NB4 (cell line): ENCODE measurements around the gene CCDC51.

ENCODE experiments used
- MAX ChIP-seq: IDR thresholded peaks from 2 replicates; pipeline ENCODE4 v1.6.1; 2011; ENCODE audit warnings: low read depth, low read length
- MYC ChIP-seq: IDR thresholded peaks from 2 replicates; pipeline ENCODE4 v1.6.1; 2011; ENCODE audit warnings: low read depth, low read length
- POLR2A ChIP-seq: IDR thresholded peaks from 2 replicates; pipeline ENCODE4 v1.6.1; 2011; ENCODE audit warnings: mild to moderate bottlenecking; ENCODE audit not compliant: insufficient read length; ENCODE audit errors: extremely low read depth
- TF ChIP-seq, protein P1 (sequence below): IDR thresholded peaks from one replicate; pipeline ENCODE4 v1.5.1; 2012; ENCODE audit warnings: low read depth, low read length

DNA sequence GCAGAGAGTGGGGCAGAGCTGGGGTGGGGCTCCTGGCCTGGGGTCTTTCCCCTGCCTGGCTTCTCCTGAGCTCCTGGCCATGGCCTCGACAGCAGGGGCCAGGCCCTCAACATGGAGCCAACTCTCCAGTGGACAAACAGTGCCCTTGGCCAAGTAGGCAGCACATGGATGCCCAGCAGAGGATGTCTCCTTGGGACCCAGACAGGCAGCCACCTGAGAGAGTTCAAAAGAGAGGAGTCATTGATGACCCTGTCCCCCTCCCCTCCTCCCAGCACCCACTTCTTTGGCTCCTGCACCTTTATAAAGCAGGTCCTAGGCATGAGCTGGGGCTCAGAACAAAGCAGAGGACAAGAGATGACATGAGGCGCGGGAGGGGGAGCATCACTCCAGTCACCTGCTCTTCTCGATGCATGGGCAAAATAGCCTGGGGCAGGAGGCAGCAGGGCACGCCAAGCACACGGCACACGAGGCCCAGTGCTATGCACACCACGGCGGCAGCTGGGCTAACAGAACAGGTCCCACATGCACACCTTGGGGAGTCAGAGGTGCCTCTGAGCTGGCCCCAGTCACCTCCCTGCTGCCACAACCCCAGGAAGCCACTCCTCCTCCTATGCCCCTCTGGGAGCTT lies 36.6 kb upstream of the CCDC51 start:
- TF ChIP-seq, protein P1, sequence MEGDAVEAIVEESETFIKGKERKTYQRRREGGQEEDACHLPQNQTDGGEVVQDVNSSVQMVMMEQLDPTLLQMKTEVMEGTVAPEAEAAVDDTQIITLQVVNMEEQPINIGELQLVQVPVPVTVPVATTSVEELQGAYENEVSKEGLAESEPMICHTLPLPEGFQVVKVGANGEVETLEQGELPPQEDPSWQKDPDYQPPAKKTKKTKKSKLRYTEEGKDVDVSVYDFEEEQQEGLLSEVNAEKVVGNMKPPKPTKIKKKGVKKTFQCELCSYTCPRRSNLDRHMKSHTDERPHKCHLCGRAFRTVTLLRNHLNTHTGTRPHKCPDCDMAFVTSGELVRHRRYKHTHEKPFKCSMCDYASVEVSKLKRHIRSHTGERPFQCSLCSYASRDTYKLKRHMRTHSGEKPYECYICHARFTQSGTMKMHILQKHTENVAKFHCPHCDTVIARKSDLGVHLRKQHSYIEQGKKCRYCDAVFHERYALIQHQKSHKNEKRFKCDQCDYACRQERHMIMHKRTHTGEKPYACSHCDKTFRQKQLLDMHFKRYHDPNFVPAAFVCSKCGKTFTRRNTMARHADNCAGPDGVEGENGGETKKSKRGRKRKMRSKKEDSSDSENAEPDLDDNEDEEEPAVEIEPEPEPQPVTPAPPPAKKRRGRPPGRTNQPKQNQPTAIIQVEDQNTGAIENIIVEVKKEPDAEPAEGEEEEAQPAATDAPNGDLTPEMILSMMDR: no peak
- TF ChIP-seq POLR2A (no peak), MAX (no peak), MYC (no peak)
